HEK293T (cell line): ENCODE results near the gene DCAF15.

Experiments used
- CTCF ChIA-PET: fragments of 350-600 bp; formaldehyde crosslinking; extraction: SDS; loops from one replicate; lab custom pipeline; 2021; ENCODE audit warnings: antibody characterized with exemption, inconsistent platforms; lab: Yijun Ruan, JAX
- POLR2A ChIA-PET: fragments of 350-600 bp; formaldehyde crosslinking; extraction: SDS; loops from one replicate; lab custom pipeline; 2020; ENCODE audit warnings: antibody characterized with exemption, inconsistent platforms; lab: Yijun Ruan, JAX
- DNase-seq: peaks from one replicate; pipeline ENCODE4 v3.0.0; 2012; ENCODE audit warnings: mixed read lengths; ENCODE audit errors: extremely low spot score
- ARNT ChIP-seq: fragments of 450-650 bp; IDR thresholded peaks from 2 replicates; pipeline ENCODE4 v1.6.1; 2017; ENCODE audit warnings: mild to moderate bottlenecking
- BHLHE40 ChIP-seq: fragments of 450-650 bp; IDR thresholded peaks from 2 replicates; pipeline ENCODE4 v1.6.1; 2016; ENCODE audit warnings: mild to moderate bottlenecking, moderate library complexity, borderline replicate concordance
- CTBP1 ChIP-seq: fragments of 450-650 bp; IDR thresholded peaks from 2 replicates; pipeline ENCODE4 v1.6.1; 2016; ENCODE audit warnings: borderline replicate concordance
- ELF4 ChIP-seq: fragments of 450-650 bp; IDR thresholded peaks from 2 replicates; pipeline ENCODE4 v1.6.1; 2017; ENCODE audit warnings: antibody characterized with exemption
- FOXA1 ChIP-seq: fragments of 450-650 bp; IDR thresholded peaks from 2 replicates; pipeline ENCODE4 v1.6.1; 2016; ENCODE audit warnings: mild to moderate bottlenecking
- FOXK2 ChIP-seq: fragments of 450-650 bp; IDR thresholded peaks from 2 replicates; pipeline ENCODE4 v1.6.1; 2016; ENCODE audit warnings: mild to moderate bottlenecking
- FOXM1 ChIP-seq: fragments of 450-650 bp; IDR thresholded peaks from 2 replicates; pipeline ENCODE4 v1.6.1; 2017; ENCODE audit warnings: mild to moderate bottlenecking, borderline replicate concordance
- HDGF ChIP-seq: fragments of 450-650 bp; IDR thresholded peaks from 2 replicates; pipeline ENCODE4 v1.6.1; 2017; ENCODE audit warnings: antibody characterized with exemption, borderline replicate concordance
- L3MBTL2 ChIP-seq: fragments of 450-650 bp; conservative IDR thresholded peaks from 2 replicates; pipeline ENCODE4 v1.6.1; 2016; ENCODE audit warnings: mild to moderate bottlenecking
- LEF1 ChIP-seq: fragments of 450-650 bp; IDR thresholded peaks from 2 replicates; pipeline ENCODE4 v1.6.1; 2017; ENCODE audit warnings: mild to moderate bottlenecking, borderline replicate concordance
- NFRKB ChIP-seq: fragments of 450-650 bp; IDR thresholded peaks from 2 replicates; pipeline ENCODE4 v1.6.1; 2016; ENCODE audit warnings: mild to moderate bottlenecking, moderate library complexity
- PKNOX1 ChIP-seq: fragments of 450-650 bp; IDR thresholded peaks from 2 replicates; pipeline ENCODE4 v1.6.1; 2016
- SP1 ChIP-seq: fragments of 450-650 bp; IDR thresholded peaks from 2 replicates; pipeline ENCODE4 v1.6.1; 2017
- SUZ12 ChIP-seq: fragments of 450-650 bp; IDR thresholded peaks from 2 replicates; pipeline ENCODE4 v1.6.1; 2016; ENCODE audit warnings: mild to moderate bottlenecking
- TARDBP ChIP-seq: fragments of 450-650 bp; IDR thresholded peaks from 2 replicates; pipeline ENCODE4 v1.6.1; 2016
- ZNF384 ChIP-seq: fragments of 450-650 bp; IDR thresholded peaks from 2 replicates; pipeline ENCODE4 v1.6.1; 2016

Gene DCAF15

GRCh38 chr19:13995878-13996765 is 43.8 kb downstream of the DCAF15 start:
- POLR2A ChIA-PET, result no interaction called here
- no peak for DNase-seq
- CTCF ChIA-PET, result no interaction called here
- no peak for TF ChIP-seq LEF1
- no peak for TF ChIP-seq BHLHE40

DNA sequence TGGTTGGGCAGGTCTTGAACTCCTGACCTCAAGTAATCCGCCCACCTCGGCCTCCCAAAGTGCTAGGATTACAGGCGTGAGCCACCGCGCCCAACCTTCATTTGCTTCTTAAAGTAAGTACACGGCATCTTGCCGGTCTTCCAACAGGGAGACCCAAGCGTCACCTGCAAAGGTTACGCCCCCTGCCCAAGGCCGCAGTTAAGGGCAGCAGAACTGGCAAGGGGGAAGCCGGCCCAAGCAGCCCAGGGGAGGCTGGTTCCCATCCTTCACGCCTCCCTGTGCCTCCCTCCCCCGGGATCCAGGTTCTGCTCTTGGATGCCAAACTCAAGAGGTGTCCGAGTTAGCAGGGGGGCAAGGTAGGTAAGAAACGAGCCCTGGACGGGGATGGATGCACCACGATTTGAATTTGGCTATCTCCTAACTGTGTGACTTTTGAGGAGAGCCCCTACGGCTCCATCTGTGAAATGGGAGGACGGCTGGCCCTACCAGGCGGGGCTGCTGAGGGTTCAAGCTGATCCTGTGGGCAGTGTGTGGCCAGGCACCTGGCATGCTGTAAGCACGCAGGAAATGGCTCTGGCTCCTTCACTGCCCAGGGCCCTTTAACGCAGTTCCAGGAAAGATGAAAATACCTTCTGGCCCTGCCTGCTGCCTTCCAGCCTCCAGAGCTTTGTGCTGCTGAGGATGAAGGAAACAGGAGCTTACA is 44.8 kb downstream of the DCAF15 start:
- TF ChIP-seq CTBP1, result no peak
- no peak for TF ChIP-seq FOXA1
- no peak for TF ChIP-seq NFRKB
- no peak for TF ChIP-seq ZNF384
- no peak for TF ChIP-seq SUZ12
- TF ChIP-seq PKNOX1, result no peak
- TF ChIP-seq SP1, result no peak
- no peak for TF ChIP-seq ELF4
- no peak for TF ChIP-seq LEF1
- TF ChIP-seq BHLHE40, result no peak
- no peak for TF ChIP-seq HDGF
- TF ChIP-seq ARNT, result no peak
- no peak for TF ChIP-seq TARDBP
- TF ChIP-seq L3MBTL2, result no peak
- TF ChIP-seq FOXM1, result no peak
- no peak for TF ChIP-seq FOXK2
- no peak for DNase-seq
- ChIA-PET CTCF (no interaction called here), POLR2A (interaction anchor here (0.6 kb wide), 1 partner anchor 10 kb away, joined by 3 read pairs; no protein-coding TSS in a partner anchor)

DNA sequence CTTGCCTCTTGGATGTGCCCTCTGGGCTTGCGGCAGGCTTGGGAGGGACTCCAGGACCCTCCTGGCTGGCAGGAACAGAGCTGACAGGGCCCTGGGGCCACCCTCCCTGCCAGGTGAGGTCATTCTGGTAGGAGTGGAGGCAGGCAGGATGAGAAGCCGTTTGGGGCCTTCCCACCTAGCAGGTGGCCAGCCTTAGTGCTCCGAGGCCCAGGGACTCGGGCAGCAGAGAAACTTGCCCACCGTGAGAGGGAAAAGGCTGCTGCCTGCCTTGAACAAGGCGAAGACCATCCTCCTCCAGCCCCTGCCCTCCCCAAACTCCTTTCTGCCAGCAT is 45.3 kb downstream of the DCAF15 start:
- ChIA-PET CTCF (no interaction called here), POLR2A (interaction anchor here (0.6 kb wide), 1 partner anchor 10 kb away, joined by 3 read pairs; no protein-coding TSS in a partner anchor)
- DNase-seq, result no peak
- TF ChIP-seq FOXM1, result no peak
- no peak for TF ChIP-seq FOXA1
- TF ChIP-seq SP1, result no peak
- TF ChIP-seq BHLHE40, result no peak

- TF ChIP-seq LEF1, result no peak
- no peak for TF ChIP-seq L3MBTL2
- TF ChIP-seq CTBP1, result no peak
- TF ChIP-seq ARNT, result no peak
- TF ChIP-seq ELF4, result no peak
- no peak for TF ChIP-seq ZNF384
- TF ChIP-seq FOXK2, result no peak
- no peak for TF ChIP-seq HDGF
- no peak for TF ChIP-seq PKNOX1
- no peak for TF ChIP-seq FOXA1
- no peak for TF ChIP-seq FOXM1
- no peak for TF ChIP-seq SUZ12
- no peak for TF ChIP-seq TARDBP
- no peak for TF ChIP-seq NFRKB
- no peak for TF ChIP-seq SP1
- no peak for TF ChIP-seq BHLHE40
- ChIA-PET CTCF (no interaction called here), POLR2A (no interaction called here)
- no peak for DNase-seq
These were observed 46.1 kb downstream of the DCAF15 start for GRCh38 chr19:13998426-13998825.

- TF ChIP-seq ELF4, result no peak
- no peak for TF ChIP-seq HDGF
- TF ChIP-seq ZNF384, result no peak
- no peak for TF ChIP-seq FOXA1
- no peak for DNase-seq
- ChIA-PET POLR2A (no interaction called here), CTCF (interaction anchor here (0.7 kb wide), 1 partner anchor 112 kb away, joined by 3 read pairs; no protein-coding TSS in a partner anchor)
These were observed 46.8 kb downstream of the DCAF15 start for GRCh38 chr19:13999085-13999484.

DNA sequence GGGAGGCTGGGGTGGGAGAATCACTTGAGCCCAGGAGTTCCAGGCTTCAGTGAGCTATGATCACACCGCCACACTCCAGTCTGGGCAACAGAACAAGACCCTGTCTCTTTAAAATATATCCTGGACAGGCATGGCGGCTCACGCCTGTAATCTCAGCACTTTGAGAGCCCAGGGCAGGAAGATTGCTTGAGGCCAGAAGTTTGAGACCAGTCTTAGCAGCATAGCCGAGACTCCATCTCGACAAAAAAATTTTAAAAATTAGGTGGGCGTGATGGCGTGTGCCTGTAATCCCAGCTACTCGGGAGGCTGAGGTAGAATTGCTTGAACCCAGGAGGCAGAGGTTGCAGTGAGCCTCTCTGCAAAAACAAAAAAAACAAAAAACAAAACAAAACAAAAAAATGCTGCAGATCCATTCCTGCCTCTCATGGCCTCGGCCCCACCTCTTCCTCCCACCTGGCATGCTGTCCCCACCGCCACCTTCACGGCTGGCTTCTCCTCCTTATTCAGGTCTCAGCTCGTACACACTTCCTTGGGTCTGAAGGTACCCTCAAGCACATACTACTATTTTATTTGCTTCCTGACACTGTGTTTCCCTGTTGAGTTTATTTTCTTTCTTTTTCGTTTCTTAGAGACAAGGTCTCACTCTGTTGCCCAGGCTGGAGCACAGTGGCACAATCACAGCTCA is 48.5 kb downstream of the DCAF15 start:
- DNase-seq, result no peak
- ChIA-PET CTCF (interaction anchor here (0.7 kb wide), 1 partner anchor 559 kb away, joined by 3 read pairs; no protein-coding TSS in a partner anchor), POLR2A (no interaction called here)
- TF ChIP-seq BHLHE40 (no peak), CTBP1 (no peak), HDGF (no peak), FOXM1 (no peak), LEF1 (no peak), ARNT (no peak), SP1 (no peak), PKNOX1 (no peak), FOXA1 (no peak), SUZ12 (no peak), FOXK2 (no peak), NFRKB (no peak), ELF4 (no peak)
